PC-3 (cell line): ENCODE results near the gene EPB41L2. TPM values are rescaled to one million over a fixed set of nuclear protein-coding genes. Genes with fewer than 3 reads are reported as not detected.

Source experiments
- ATAC-seq: fragments of 200-7000 bp; cut with Tn5 transposase; 2 replicates; pipeline ENCODE4 v1.9.1; 2020; ENCODE audit warnings: mild to moderate bottlenecking, moderate library complexity
- BruUV-seq: library from RNA; stranded (reverse); fragments of 400-500 nt; replicated peaks from 2 replicates; lab custom pipeline; 2021; lab: Mats Ljungman, UMichigan
- CTCF ChIA-PET: fragments of 300-600 bp; sonication (Branson Sonifier 250); formaldehyde crosslinking; loops from one replicate; lab custom pipeline; 2022; ENCODE audit warnings: antibody characterized with exemption; lab: Charles Lee
- POLR2A ChIA-PET: fragments of 300-600 bp; sonication (Branson Sonifier 250); formaldehyde crosslinking; loops from one replicate; lab custom pipeline; 2022; ENCODE audit warnings: antibody characterized with exemption; ENCODE audit not compliant: unreplicated experiment; lab: Charles Lee
- DNase-seq: peaks from one replicate; pipeline ENCODE4 v3.0.0-alpha.2; 2015
- H2AFZ ChIP-seq: fragments of 300-600 bp; sonication (generic); 2 replicates; pipeline ENCODE4 v1.6.0; 2016; ENCODE audit warnings: antibody characterized with exemption, low read length
- H3F3A ChIP-seq: fragments of 300-600 bp; sonication (generic); one replicate; pipeline ENCODE4 v1.6.0; 2017; ENCODE audit warnings: antibody characterized with exemption, low read length, control low read depth, mild to moderate bottlenecking; ENCODE audit not compliant: unreplicated experiment
- H3K27ac ChIP-seq: fragments of 300-600 bp; sonication (generic); 2 replicates; pipeline ENCODE4 v1.5.1; 2016; ENCODE audit warnings: mild to moderate bottlenecking, low read length
- H3K27me3 ChIP-seq: fragments of 300-600 bp; sonication (generic); 2 replicates; pipeline ENCODE4 v1.6.1; 2016; ENCODE audit warnings: low read length, mixed read lengths
- H3K36me3 ChIP-seq: fragments of 300-600 bp; sonication (generic); 2 replicates; pipeline ENCODE4 v1.6.1; 2016; ENCODE audit warnings: low read depth, mixed run types, low read length, mixed read lengths
- H3K4me1 ChIP-seq: fragments of 300-600 bp; sonication (generic); 2 replicates; pipeline ENCODE4 v1.5.1; 2016; ENCODE audit warnings: low read length; ENCODE audit not compliant: insufficient read depth
- H3K4me2 ChIP-seq: fragments of 300-600 bp; sonication (generic); 2 replicates; pipeline ENCODE4 v1.6.0; 2016; ENCODE audit warnings: low read length
- H3K4me3 ChIP-seq: fragments of 300-600 bp; sonication (generic); 2 replicates; pipeline ENCODE4 v1.5.1; 2016; ENCODE audit warnings: mild to moderate bottlenecking, low read length, mixed read lengths
- H3K79me2 ChIP-seq: fragments of 300-600 bp; sonication (generic); 2 replicates; pipeline ENCODE4 v1.6.1; 2017; ENCODE audit warnings: low read length, mixed read lengths
- H3K9ac ChIP-seq: fragments of 300-600 bp; sonication (generic); 2 replicates; pipeline ENCODE4 v1.6.0; 2016; ENCODE audit warnings: mild to moderate bottlenecking, low read length
- H3K9me2 ChIP-seq: fragments of 300-600 bp; sonication (generic); replicated peaks from 2 replicates; pipeline ENCODE4 v1.6.1; 2016; ENCODE audit warnings: mixed run types, low read length, mixed read lengths
- H3K9me3 ChIP-seq: fragments of 300-600 bp; sonication (generic); 2 replicates; pipeline ENCODE4 v1.6.1; 2016; ENCODE audit warnings: low read length, mixed read lengths
- H4K20me1 ChIP-seq: fragments of 300-600 bp; sonication (generic); 2 replicates; pipeline ENCODE4 v1.6.1; 2016; ENCODE audit warnings: low read length, mixed read lengths
- EZH2 ChIP-seq: fragments of 300-600 bp; sonication (generic); IDR thresholded peaks from one replicate; pipeline ENCODE4 v1.6.1; 2017; ENCODE audit warnings: antibody characterized with exemption, mild to moderate bottlenecking, low read length; ENCODE audit not compliant: unreplicated experiment
- EZH2phosphoT487 ChIP-seq: fragments of 300-600 bp; sonication (generic); IDR thresholded peaks from 2 replicates; pipeline ENCODE4 v1.6.1; 2018; ENCODE audit warnings: mild to moderate bottlenecking, antibody characterized with exemption, low read length, borderline replicate concordance
- intact Hi-C: fragments of 100-400 bp; cut with micrococcal nuclease; formaldehyde crosslinking; loops from 2 replicates; pipeline ENCODE4 v1.9.0; 2023
- total RNA-seq: library from RNA; depleted of rRNA; stranded (reverse); fragments of >200 nt; gene quantifications from 2 replicates; pipeline ENCODE4 v1.2.3, GENCODE V29; 2014
- TF ChIP-seq, protein P1 (sequence below): fragments of 300-600 bp; sonication (generic); conservative IDR thresholded peaks from 2 replicates; pipeline ENCODE4 v1.5.1; 2017; ENCODE audit warnings: antibody characterized with exemption, low read depth, mild to moderate bottlenecking, low read length

EPB41L2 gene
- total RNA-seq, 1 experiment from 2014 or later = 26.9 TPM

DNA sequence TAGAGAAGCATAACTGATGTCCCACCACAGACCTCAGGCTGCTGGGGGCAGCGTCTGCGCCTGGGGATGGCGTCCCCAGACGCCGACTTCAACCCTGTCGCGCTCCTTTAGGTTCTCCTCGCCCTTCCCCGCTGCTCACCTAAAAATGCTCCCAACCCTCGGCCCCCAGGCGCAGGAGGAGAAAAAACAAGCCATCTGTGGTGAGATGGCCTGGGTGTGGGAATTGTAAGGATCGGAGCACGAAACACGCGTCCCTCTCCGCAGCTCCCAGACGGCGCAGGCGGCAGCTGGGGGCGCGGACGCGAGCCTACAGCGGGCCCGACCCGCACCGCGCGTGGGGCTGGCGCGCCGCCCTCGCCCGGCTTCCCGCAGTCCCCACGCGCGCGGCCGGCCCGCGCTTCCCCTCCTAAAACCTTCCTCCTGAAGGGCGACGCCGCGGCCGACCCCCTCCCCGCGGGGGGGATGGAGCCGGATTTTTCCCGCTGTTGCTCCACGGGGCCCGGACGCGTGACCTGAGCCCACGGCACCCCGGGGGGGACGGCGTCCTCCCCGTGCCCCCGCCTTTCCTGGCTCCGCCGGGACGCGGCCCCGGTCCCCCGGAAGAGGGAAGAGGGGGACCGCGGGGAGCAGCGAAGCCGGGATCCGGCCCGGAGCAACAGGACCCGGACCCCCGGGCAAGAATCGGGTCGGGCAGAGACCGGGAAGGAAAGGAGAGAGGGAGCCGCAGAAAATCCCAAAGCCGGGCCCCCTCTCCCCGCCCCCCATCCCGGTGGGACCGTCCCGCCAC is 611 bp downstream of the EPB41L2 start:
- Histone ChIP-seq H4K20me1 (no peaks in the 10 kb centered on the region), H3K4me3 (peak overlapping the region; percentile 87), H3K9me2 (no peaks in the 10 kb centered on the region), H3K27ac (peak overlapping the region; percentile 28; the same call in 1 of the 2 replicates), H3K36me3 (no peaks in the 10 kb centered on the region), H3K27me3 (no peaks in the 10 kb centered on the region), H2AFZ (peak overlapping the region; percentile 73), H3K79me2 (peaks cover 55% of the 10 kb centered on the region), H3K4me2 (peak overlapping the region; percentile 90), H3F3A (peaks cover 4% of the 10 kb centered on the region), H3K4me1 (peaks cover 44% of the 10 kb centered on the region), H3K9ac (peak overlapping the region; percentile 73), H3K9me3 (no peaks in the 10 kb centered on the region)
- TF ChIP-seq EZH2phosphoT487 (no peak), EZH2 (no peak)
- TF ChIP-seq, protein P1, sequence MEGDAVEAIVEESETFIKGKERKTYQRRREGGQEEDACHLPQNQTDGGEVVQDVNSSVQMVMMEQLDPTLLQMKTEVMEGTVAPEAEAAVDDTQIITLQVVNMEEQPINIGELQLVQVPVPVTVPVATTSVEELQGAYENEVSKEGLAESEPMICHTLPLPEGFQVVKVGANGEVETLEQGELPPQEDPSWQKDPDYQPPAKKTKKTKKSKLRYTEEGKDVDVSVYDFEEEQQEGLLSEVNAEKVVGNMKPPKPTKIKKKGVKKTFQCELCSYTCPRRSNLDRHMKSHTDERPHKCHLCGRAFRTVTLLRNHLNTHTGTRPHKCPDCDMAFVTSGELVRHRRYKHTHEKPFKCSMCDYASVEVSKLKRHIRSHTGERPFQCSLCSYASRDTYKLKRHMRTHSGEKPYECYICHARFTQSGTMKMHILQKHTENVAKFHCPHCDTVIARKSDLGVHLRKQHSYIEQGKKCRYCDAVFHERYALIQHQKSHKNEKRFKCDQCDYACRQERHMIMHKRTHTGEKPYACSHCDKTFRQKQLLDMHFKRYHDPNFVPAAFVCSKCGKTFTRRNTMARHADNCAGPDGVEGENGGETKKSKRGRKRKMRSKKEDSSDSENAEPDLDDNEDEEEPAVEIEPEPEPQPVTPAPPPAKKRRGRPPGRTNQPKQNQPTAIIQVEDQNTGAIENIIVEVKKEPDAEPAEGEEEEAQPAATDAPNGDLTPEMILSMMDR = no peak
- BruUV-seq = no TSS peak
- intact Hi-C loops = loop anchor here (1.0 to 2.0 kb wide), 3 partner anchors 40 to 130 kb away; no protein-coding TSS in a partner anchor
- ChIA-PET POLR2A (no interaction called here), CTCF (no interaction called here)
- ATAC-seq (no peak; the same call in 1 of the 2 replicates), DNase-seq (no peak)

DNA sequence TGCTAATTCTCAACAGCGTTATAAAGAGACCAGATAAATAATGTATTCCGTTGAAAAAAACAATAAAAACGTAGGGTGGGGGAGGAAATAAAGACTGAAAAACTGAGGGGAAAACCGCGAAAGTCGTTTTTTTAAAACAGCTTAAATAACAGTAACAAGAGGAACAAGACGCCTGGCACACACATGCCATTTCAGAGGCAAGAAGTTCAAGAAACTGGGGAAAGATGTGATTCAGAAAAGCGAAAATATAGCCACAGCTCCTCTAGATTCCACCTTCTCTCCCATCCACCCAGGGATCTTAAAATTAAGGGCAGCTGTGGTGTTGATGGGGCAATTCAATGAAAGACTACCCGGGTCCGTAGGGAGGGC is 1.3 kb downstream of the EPB41L2 start:
- Histone ChIP-seq H3K79me2 (peaks cover 62% of the 10 kb centered on the region), H3K4me1 (peaks cover 44% of the 10 kb centered on the region), H3K27me3 (no peaks in the 10 kb centered on the region), H3K9me2 (no peaks in the 10 kb centered on the region), H2AFZ (no peak overlapping the region), H3K4me2 (peak overlapping the region; percentile 90), H3K9ac (peak overlapping the region; percentile 73; the same call in 1 of the 2 replicates), H3K27ac (no peak overlapping the region), H3K9me3 (no peaks in the 10 kb centered on the region), H3K4me3 (peak overlapping the region; percentile 87), H4K20me1 (no peaks in the 10 kb centered on the region), H3F3A (peaks cover 4% of the 10 kb centered on the region), H3K36me3 (peaks cover 1% of the 10 kb centered on the region; the same call in 1 of the 2 replicates)
- ChIA-PET POLR2A (no interaction called here), CTCF (no interaction called here)
- ATAC-seq (no peak), DNase-seq (no peak)
- TF ChIP-seq EZH2 (no peak), EZH2phosphoT487 (no peak)
- TF ChIP-seq, protein P1 = no peak
- BruUV-seq = no TSS peak
- intact Hi-C loops = loop anchor here (1.0 to 2.0 kb wide), 4 partner anchors 37 to 129 kb away; no protein-coding TSS in a partner anchor
